Peyer's patch (tissue), 4 donors: ENCODE measurements around the gene CATSPERZ.
A peak's percentile ranks its signal among the peaks of the same experiment; 100 is the strongest.

ENCODE experiments used
- CTCF ChIP-seq, 6 experiments: fragments of 450-650 bp in 4 of 6; fragments of 200-600 bp in 2 of 6; sonication (generic) in 1 of 6; IDR thresholded peaks; one replicate each; pipeline ENCODE4 v1.5.1; 2017 to 2019; ENCODE audit warnings: antibody characterized with exemption in 6 of 6, mild to moderate bottlenecking in 3 of 6, moderate library complexity in 1 of 6
- POLR2A ChIP-seq, 2 donors: fragments of 450-650 bp; IDR thresholded peaks; one replicate each; pipeline ENCODE4 v1.5.1; 2017; ENCODE audit warnings: antibody characterized with exemption in 2 of 2, mild to moderate bottlenecking in 2 of 2, moderate library complexity in 2 of 2

DNA sequence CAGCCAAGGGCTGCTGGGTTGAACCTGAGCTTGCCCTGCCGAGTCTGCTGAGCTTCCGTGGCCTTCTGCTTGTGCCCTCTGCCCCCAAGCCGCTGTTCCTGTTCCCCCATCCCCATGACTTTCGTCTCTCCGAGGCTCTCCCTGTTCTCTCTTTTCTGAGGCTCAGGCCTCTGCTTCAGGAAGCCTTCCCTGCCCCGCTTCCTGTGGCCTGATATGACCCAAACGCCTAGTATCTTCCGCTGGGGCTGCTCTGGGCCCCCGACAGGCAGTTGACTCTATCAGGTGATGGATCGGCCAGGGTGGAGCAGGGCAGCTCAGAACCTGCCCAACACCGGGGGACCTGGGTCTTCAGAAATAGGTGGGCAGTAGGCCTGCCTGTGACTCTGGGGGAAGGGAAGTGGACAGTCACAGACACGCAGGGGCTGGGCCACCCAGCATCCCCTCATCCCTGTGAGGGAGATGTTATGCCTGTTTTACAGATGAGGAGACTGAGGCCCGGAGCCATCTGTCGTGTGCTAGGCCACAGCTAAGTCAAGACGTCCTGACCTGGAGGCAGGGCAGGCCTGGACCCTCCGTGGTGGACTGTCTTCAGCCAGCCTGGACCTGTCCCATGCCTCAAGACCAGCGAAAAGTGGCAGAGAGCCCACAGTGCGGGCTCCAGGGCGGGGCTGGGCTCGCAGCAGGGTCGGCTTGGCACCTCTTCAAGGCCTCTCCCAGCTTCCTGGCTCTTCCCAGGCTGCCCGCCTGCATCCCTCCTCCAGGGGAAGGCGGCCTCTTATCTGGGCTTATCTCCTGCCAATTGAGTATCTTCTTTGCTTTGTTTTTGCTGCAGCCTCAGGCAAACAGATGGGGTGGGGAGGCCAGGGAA lies 31.9 kb upstream of the CATSPERZ start:
- peak in 2 of 6 experiments; percentile 18 to 26 for TF ChIP-seq CTCF (IDR thresholded peaks at IDR 0.05)
- peak in 1 of 2 donors; percentile 35 for TF ChIP-seq POLR2A (IDR thresholded peaks at IDR 0.05)
